Aorta (tissue), 5 donors: ENCODE results near the gene RALGPS1. TPM values are rescaled to one million over a fixed set of nuclear protein-coding genes. Genes with fewer than 3 reads are reported as not detected.

Experiments used
- ATAC-seq: fragments of 200-7000 bp; cut with Tn5 transposase; one replicate; pipeline ENCODE4 v1.9.1; 2022; ENCODE audit warnings: moderate library complexity; ENCODE audit not compliant: low FRiP score
- DNase-seq, 2 donors: peaks; one replicate each; pipeline ENCODE4 v3.0.0-alpha.2; 2020
- H3K27ac ChIP-seq, 2 donors: one replicate each; pipeline ENCODE4 v1.5.1; 2013; ENCODE audit warnings: low read length in 2 of 2, mild to moderate bottlenecking in 2 of 2, moderate library complexity in 2 of 2, control low read depth in 1 of 2, inconsistent platforms in 1 of 2, low read depth in 1 of 2
- H3K27me3 ChIP-seq, 2 donors: one replicate each; pipeline ENCODE4 v1.6.1; 2013; ENCODE audit warnings: control low read depth in 1 of 2, low read length in 1 of 2, mild to moderate bottlenecking in 1 of 2, moderate library complexity in 1 of 2; ENCODE audit not compliant: insufficient read depth in 2 of 2, control insufficient read depth in 1 of 2
- H3K36me3 ChIP-seq, 2 donors: one replicate each; pipeline ENCODE4 v1.6.1; 2013; ENCODE audit warnings: control low read depth in 1 of 2, low read length in 1 of 2, mild to moderate bottlenecking in 1 of 2; ENCODE audit not compliant: insufficient read depth in 2 of 2, control insufficient read depth in 1 of 2
- H3K4me1 ChIP-seq, 2 donors: one replicate each; pipeline ENCODE4 v1.6.1; 2013; ENCODE audit warnings: low read length in 2 of 2, control low read depth in 1 of 2, mild to moderate bottlenecking in 1 of 2, moderate library complexity in 1 of 2; ENCODE audit not compliant: insufficient read depth in 2 of 2, control insufficient read depth in 1 of 2
- H3K4me3 ChIP-seq, 2 donors: one replicate each; pipeline ENCODE4 v1.5.1; 2013; ENCODE audit warnings: low read length in 2 of 2, control low read depth in 1 of 2, mild to moderate bottlenecking in 1 of 2
- H3K9me3 ChIP-seq: one replicate; pipeline ENCODE4 v1.6.1; 2013; ENCODE audit warnings: mild to moderate bottlenecking, low read length; ENCODE audit not compliant: control insufficient read depth
- WGBS, 2 donors: extraction: QIAGEN DNeasy Blood & Tissue Kit; methylation state at CpG; one replicate each; pipeline ENCODE4 v1.1.7; 2013; 5-methylcytosine and 5-hydroxymethylcytosine counted together
- intact Hi-C, 2 donors: fragments of 100-400 bp; cut with DNase I; formaldehyde crosslinking; loops; one replicate each; pipeline versions ENCODE4 v1.14.2 to v1.15.0; 2022
- polyA plus RNA-seq, 2 donors: library from polyadenylated mRNA; stranded (reverse); fragments of 200-250 nt; gene quantifications; one replicate each; pipeline ENCODE4 v1.2.3, GENCODE V29; 2013
- total RNA-seq, 2 donors: library from RNA; stranded (reverse); fragmentation: NEBNext Ultra II Directional; extraction: Animal tissue kit (Norgen Biotek cat#: 25700); gene quantifications; one replicate each; pipeline ENCODE4 v1.2.1, GENCODE V29; 2021
- donor health status: healthy with polysubstance abuse.
- donor health status: Bipolar disorder and iron deficiency.
- donor health status: DM: no; HTN: no; CAD: no.
- donor health status: DM: no; HTN: no; CAD: no.
- donor health status: DM: yes; HTN: yes; CAD: no.

RALGPS1 gene
- total and polyA plus RNA-seq, 4 donors: 2.0 to 19.7 (median 8.3) TPM

GRCh38 chr9:127088724-127089615 lies 174.4 kb downstream of the RALGPS1 start:
- no peaks in the 10 kb centered on the region for H3K27me3 ChIP-seq
- intact Hi-C loops: no loop called here
- no peaks in the 10 kb centered on the region for H3K9me3 ChIP-seq
- no peak overlapping the region for H3K4me3 ChIP-seq
- H3K4me1 ChIP-seq: no peaks in the 10 kb centered on the region
- no peak overlapping the region for H3K27ac ChIP-seq
- no peak for ATAC-seq
- DNase-seq: no peak
- peaks cover 0 to 2% of the 10 kb centered on the region in 2 donors for H3K36me3 ChIP-seq
- 94 to 96% methylated on average over 27 of the region's 27 CpGs for WGBS, 2 donors

GRCh38 chr9:127089631-127090081 lies 175.1 kb downstream of the RALGPS1 start:
- Histone ChIP-seq H3K4me1 (no peaks in the 10 kb centered on the region), H3K27me3 (no peaks in the 10 kb centered on the region), H3K27ac (no peak overlapping the region), H3K9me3 (no peaks in the 10 kb centered on the region), H3K4me3 (no peak overlapping the region), H3K36me3 (peaks cover 0 to 2% of the 10 kb centered on the region in 2 donors)
- WGBS, 2 donors: 55 to 57% methylated on average over 6 of the region's 6 CpGs
- DNase-seq (no peak), ATAC-seq (no peak)
- intact Hi-C loops: no loop called here

GRCh38 chr9:127090341-127090985 lies 175.9 kb downstream of the RALGPS1 start:
- 72 to 82% methylated on average over 6 of the region's 6 CpGs for WGBS, 2 donors
- H3K4me1 ChIP-seq: no peaks in the 10 kb centered on the region
- ATAC-seq (no peak), DNase-seq (no peak)
- H3K9me3 ChIP-seq: no peaks in the 10 kb centered on the region
- H3K4me3 ChIP-seq: no peak overlapping the region
- peaks cover 0 to 2% of the 10 kb centered on the region in 2 donors for H3K36me3 ChIP-seq
- H3K27ac ChIP-seq: no peak overlapping the region
- intact Hi-C loops: no loop called here
- H3K27me3 ChIP-seq: no peaks in the 10 kb centered on the region

GRCh38 chr9:127091526-127091925 lies 176.9 kb downstream of the RALGPS1 start:
- intact Hi-C loops: no loop called here
- H3K27ac ChIP-seq: no peak overlapping the region
- H3K9me3 ChIP-seq: no peaks in the 10 kb centered on the region
- no peak for DNase-seq
- H3K4me1 ChIP-seq: no peaks in the 10 kb centered on the region
- peaks cover 0 to 2% of the 10 kb centered on the region in 2 donors for H3K36me3 ChIP-seq
- 95% methylated on average over 13 of the region's 13 CpGs for WGBS, 2 donors
- no peak overlapping the region for H3K4me3 ChIP-seq
- H3K27me3 ChIP-seq: no peaks in the 10 kb centered on the region
- no peak for ATAC-seq

GRCh38 chr9:127092041-127092608 lies 177.5 kb downstream of the RALGPS1 start:
- no peak for ATAC-seq
- no peak overlapping the region for H3K4me3 ChIP-seq
- no peaks in the 10 kb centered on the region for H3K27me3 ChIP-seq
- no peaks in the 10 kb centered on the region for H3K4me1 ChIP-seq
- H3K36me3 ChIP-seq: peaks cover 0 to 2% of the 10 kb centered on the region in 2 donors
- intact Hi-C loops: no loop called here
- DNase-seq: no peak
- H3K27ac ChIP-seq: no peak overlapping the region
- H3K9me3 ChIP-seq: no peaks in the 10 kb centered on the region
- WGBS, 2 donors: 93 to 95% methylated on average over 11 of the region's 11 CpGs

GRCh38 chr9:127093319-127094020 lies 178.9 kb downstream of the RALGPS1 start:
- no peak overlapping the region for H3K4me3 ChIP-seq
- no peaks in the 10 kb centered on the region for H3K27me3 ChIP-seq
- ATAC-seq: no peak
- H3K9me3 ChIP-seq: no peaks in the 10 kb centered on the region
- intact Hi-C loops: no loop called here
- peaks cover 0 to 2% of the 10 kb centered on the region in 2 donors for H3K36me3 ChIP-seq
- no peaks in the 10 kb centered on the region for H3K4me1 ChIP-seq
- 95 to 97% methylated on average over 17 of the region's 17 CpGs for WGBS, 2 donors
- H3K27ac ChIP-seq: no peak overlapping the region
- DNase-seq: no peak

GRCh38 chr9:127095411-127095810 lies 180.8 kb downstream of the RALGPS1 start:
- Histone ChIP-seq H3K4me1 (no peaks in the 10 kb centered on the region), H3K4me3 (no peak overlapping the region), H3K27me3 (no peaks in the 10 kb centered on the region), H3K27ac (no peak overlapping the region), H3K36me3 (peaks cover 0 to 2% of the 10 kb centered on the region in 2 donors), H3K9me3 (no peaks in the 10 kb centered on the region)
- WGBS, 2 donors: 96% methylated on average over 5 of the region's 5 CpGs
- DNase-seq (no peak), ATAC-seq (no peak)
- intact Hi-C loops: no loop called here

GRCh38 chr9:127096208-127096607 lies 181.6 kb downstream of the RALGPS1 start:
- 94% methylated on average over 13 of the region's 13 CpGs for WGBS, 2 donors
- H3K4me3 ChIP-seq: no peak overlapping the region
- no peak for DNase-seq
- peaks cover 0 to 2% of the 10 kb centered on the region in 2 donors for H3K36me3 ChIP-seq
- H3K4me1 ChIP-seq: no peaks in the 10 kb centered on the region
- ATAC-seq: no peak
- no peaks in the 10 kb centered on the region for H3K27me3 ChIP-seq
- intact Hi-C loops: no loop called here
- H3K9me3 ChIP-seq: no peaks in the 10 kb centered on the region
- no peak overlapping the region for H3K27ac ChIP-seq
